Heart right ventricle (tissue), 16 donors: Measurements from ENCODE around the gene NOS1AP. TPM values are rescaled to one million over a fixed set of nuclear protein-coding genes. Genes with fewer than 3 reads are reported as not detected.

Experiments
- ATAC-seq, 8 donors: fragments of 200-7000 bp; cut with Tn5 transposase; one replicate each; pipeline ENCODE4 v1.9.1; 2020; ENCODE audit warnings: mild to moderate bottlenecking in 8 of 8, moderate library complexity in 8 of 8, moderate number of reproducible peaks in 1 of 8
- DNase-seq, 2 donors: peaks; one replicate each; pipeline ENCODE4 v3.0.0-alpha.2; 2020
- H3K27ac ChIP-seq, 10 donors: fragments of 200-600 bp; sonication (generic) in 2 of 10; one replicate each; pipeline versions ENCODE4 v1.5.0 to v1.8.0; 2020 to 2022; ENCODE audit warnings: mild to moderate bottlenecking in 3 of 10
- H3K27me3 ChIP-seq, 7 donors: fragments of 200-600 bp; one replicate each; pipeline ENCODE4 v1.8.0; 2021 to 2022; ENCODE audit warnings: mild to moderate bottlenecking in 2 of 7
- H3K36me3 ChIP-seq, 9 donors: fragments of 200-600 bp; sonication (generic) in 1 of 9; one replicate each; pipeline versions ENCODE4 v1.5.0 to v1.8.0; 2020 to 2022; ENCODE audit warnings: mild to moderate bottlenecking in 2 of 9
- H3K4me1 ChIP-seq, 9 donors: fragments of 200-600 bp; sonication (generic) in 1 of 9; one replicate each; pipeline versions ENCODE4 v1.5.0 to v1.8.0; 2020 to 2022; ENCODE audit warnings: mild to moderate bottlenecking in 4 of 9
- H3K4me3 ChIP-seq, 10 donors: fragments of 200-600 bp; sonication (generic) in 2 of 10; one replicate each; pipeline versions ENCODE4 v1.5.0 to v1.8.0; 2020 to 2022; ENCODE audit warnings: mild to moderate bottlenecking in 7 of 10, moderate library complexity in 2 of 10
- H3K9me3 ChIP-seq, 11 donors: fragments of 200-600 bp in 10 of 11; sonication (generic) in 2 of 11; one replicate each; pipeline versions ENCODE4 v1.5.0 to v1.8.0; 2013 to 2022; ENCODE audit warnings: mild to moderate bottlenecking in 2 of 11, control low read depth in 1 of 11, moderate library complexity in 1 of 11
- WGBS, 2 donors: extraction: QIAGEN DNeasy Blood & Tissue Kit; methylation state at CpG; one replicate each; pipeline ENCODE4 v1.1.7; 2013; ENCODE audit warnings: inconsistent platforms in 1 of 2; 5-methylcytosine and 5-hydroxymethylcytosine counted together
- intact Hi-C, 10 donors: fragments of 100-400 bp; cut with DNase I; formaldehyde crosslinking; loops; one replicate each; pipeline versions ENCODE4 v1.11.1 to v1.14.2; 2022
- polyA plus RNA-seq, 2 donors: library from polyadenylated mRNA; stranded (reverse); fragments of 200-250 nt; gene quantifications; one replicate each; pipeline ENCODE4 v1.2.3, GENCODE V29; 2013
- total RNA-seq, 10 donors: library from RNA; stranded (reverse); fragmentation: NEBNext Ultra II Directional in 3 of 10; extraction: Animal tissue kit (Norgen Biotek cat#: 25700) in 3 of 10; gene quantifications; one replicate each; pipeline versions ENCODE4 v1.2.1 to v1.2.4, GENCODE V29; 2021 to 2023
- TF ChIP-seq, protein P1 (sequence below), 9 donors: fragments of 200-600 bp; sonication (generic) in 2 of 9; IDR thresholded peaks; one replicate each; pipeline versions ENCODE4 v1.5.0 to v1.8.0; 2021 to 2022; ENCODE audit warnings: antibody characterized with exemption in 9 of 9, mild to moderate bottlenecking in 5 of 9, moderate library complexity in 1 of 9
- donor health status: Arrhythmogenic right ventricular cardiomyopathy.
- donor health status: ischemic (EF 13 %, LVEDD 7.1; RV severe dilation, severe dysfunction).
- donor health status: healthy with polysubstance abuse.
- donor health status: DM: no; HTN: yes; CAD: no.
- donor health status: DM: no; HTN: no; CAD: no.
- donor health status: ischemic (EF 25% LVEDD 6.9; RV normal size, moderate dysfunction).
- donor health status: ischemic (EF 25% LVEDD 5.7; RV mildly dilated, moderate dysfunction).
- donor health status: healthy.
- donor health status: DM: yes; HTN: yes; CAD: no.
- donor health status: Ischemic cardiomyopathy.
- donor health status: ischemic (EF 35%, LVEDD 5.7; RV mildly dilated, moderate dysfunction).
- donor health status: nonischemic (EF 11% LVEDD 7.7; RV severe dilation, severe dysfunction).
- donor health status: DM: yes; HTN: yes; CAD: no.
- donor health status: PGD.
- donor health status: ischemic (EF 29% LVEDD 5.4; RV normal size, mild dysfunction).
- donor health status: nonischemic (EF 23%, LVEDD 6.1; RV moderate dilation, normal function).

The NOS1AP gene
- total and polyA plus RNA-seq, 12 donors, result 0.19 to 7.1 (median 4.6) TPM

DNA sequence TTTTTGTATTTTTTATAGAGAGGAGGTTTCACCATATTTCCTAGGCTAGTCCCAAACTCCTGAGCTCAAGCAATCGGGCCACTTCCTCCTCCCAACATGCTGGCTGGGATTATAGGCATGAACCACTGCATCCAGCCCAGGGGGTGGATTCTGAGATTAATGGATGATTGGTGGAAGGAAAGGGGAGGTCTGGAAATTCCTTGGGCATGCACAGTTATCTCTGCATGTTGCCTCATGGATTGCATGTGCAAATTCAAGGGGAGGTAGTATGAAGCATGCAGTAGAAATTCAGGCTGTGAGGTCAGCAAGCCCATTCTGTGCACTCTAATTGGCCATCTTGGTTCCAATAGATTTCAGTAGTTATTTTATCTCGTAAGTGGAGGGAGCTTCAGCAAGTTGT, 182.7 kb downstream of the NOS1AP start:
- H3K27me3 ChIP-seq, result no peaks in the 10 kb centered on the region
- DNase-seq, result no peak
- TF ChIP-seq, protein P1, sequence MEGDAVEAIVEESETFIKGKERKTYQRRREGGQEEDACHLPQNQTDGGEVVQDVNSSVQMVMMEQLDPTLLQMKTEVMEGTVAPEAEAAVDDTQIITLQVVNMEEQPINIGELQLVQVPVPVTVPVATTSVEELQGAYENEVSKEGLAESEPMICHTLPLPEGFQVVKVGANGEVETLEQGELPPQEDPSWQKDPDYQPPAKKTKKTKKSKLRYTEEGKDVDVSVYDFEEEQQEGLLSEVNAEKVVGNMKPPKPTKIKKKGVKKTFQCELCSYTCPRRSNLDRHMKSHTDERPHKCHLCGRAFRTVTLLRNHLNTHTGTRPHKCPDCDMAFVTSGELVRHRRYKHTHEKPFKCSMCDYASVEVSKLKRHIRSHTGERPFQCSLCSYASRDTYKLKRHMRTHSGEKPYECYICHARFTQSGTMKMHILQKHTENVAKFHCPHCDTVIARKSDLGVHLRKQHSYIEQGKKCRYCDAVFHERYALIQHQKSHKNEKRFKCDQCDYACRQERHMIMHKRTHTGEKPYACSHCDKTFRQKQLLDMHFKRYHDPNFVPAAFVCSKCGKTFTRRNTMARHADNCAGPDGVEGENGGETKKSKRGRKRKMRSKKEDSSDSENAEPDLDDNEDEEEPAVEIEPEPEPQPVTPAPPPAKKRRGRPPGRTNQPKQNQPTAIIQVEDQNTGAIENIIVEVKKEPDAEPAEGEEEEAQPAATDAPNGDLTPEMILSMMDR (IDR thresholded peaks at IDR 0.05), result no peak
- no peaks in the 10 kb centered on the region for H3K36me3 ChIP-seq
- WGBS, 2 donors, result 82 to 89% methylated on average over 2 of the region's 2 CpGs
- no peaks in the 10 kb centered on the region for H3K9me3 ChIP-seq
- H3K27ac ChIP-seq, result no peak overlapping the region
- no peak overlapping the region for H3K4me3 ChIP-seq
- ATAC-seq, result no peak
- intact Hi-C loops, result no loop called here
- H3K4me1 ChIP-seq, result peaks cover 0 to 12% (median 2%) of the 10 kb centered on the region in 9 donors

DNA sequence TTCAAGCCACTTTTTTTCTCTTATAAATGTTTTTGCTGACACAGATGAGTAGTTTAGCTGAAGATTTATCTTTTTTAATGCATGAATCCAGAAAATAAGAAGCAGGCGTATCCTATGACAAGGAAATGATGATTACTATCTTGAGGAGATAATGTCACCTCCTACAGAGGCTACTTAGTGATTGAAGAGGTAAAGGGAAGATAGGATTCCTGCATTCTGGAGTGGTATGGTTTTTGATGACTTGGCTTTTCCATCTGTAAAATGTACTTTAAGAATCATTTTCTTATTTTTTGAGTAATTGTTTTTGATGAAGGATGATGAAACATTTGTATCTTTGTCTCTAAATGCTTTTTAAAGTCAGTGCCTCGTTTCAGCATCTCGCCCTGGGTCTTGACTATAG, 184.3 kb downstream of the NOS1AP start:
- intact Hi-C loops, result no loop called here
- H3K27me3 ChIP-seq, result no peaks in the 10 kb centered on the region
- ATAC-seq (no peak), DNase-seq (no peak)
- no peaks in the 10 kb centered on the region for H3K9me3 ChIP-seq
- no peak overlapping the region for H3K4me3 ChIP-seq
- no peaks in the 10 kb centered on the region for H3K36me3 ChIP-seq
- no peak overlapping the region for H3K27ac ChIP-seq
- TF ChIP-seq, protein P1 (IDR thresholded peaks at IDR 0.05), result no peak
- WGBS, 2 donors, result 90 to 94% methylated on average over 3 of the region's 3 CpGs
- H3K4me1 ChIP-seq, result peaks cover 0 to 13% (median 0%) of the 10 kb centered on the region in 9 donors

DNA sequence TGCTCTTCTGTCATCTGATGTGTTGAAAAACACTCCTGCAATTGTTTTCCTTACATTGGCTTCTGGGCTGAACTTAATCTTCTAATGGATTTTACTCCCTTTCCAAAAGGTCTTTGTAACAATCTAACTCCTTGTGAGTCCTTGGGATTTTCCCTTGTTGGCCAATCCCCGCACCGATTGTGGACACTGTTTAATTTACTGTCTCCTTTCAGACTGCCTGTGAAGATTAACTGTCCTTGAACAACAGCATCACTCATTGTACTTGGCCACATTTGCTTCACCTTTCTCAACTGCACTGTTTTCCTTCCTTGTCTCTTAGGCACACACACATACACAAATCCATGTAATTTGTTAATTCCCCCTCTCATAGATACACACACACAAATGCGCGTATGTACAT, 186.8 kb downstream of the NOS1AP start:
- Histone ChIP-seq H3K4me3 (no peak overlapping the region), H3K9me3 (no peaks in the 10 kb centered on the region), H3K27ac (no peak overlapping the region), H3K4me1 (peaks cover 0 to 13% (median 0%) of the 10 kb centered on the region in 9 donors), H3K36me3 (no peaks in the 10 kb centered on the region), H3K27me3 (no peaks in the 10 kb centered on the region)
- intact Hi-C loops, result no loop called here
- ATAC-seq (no peak), DNase-seq (no peak)
- TF ChIP-seq, protein P1 (IDR thresholded peaks at IDR 0.05), result no peak
- WGBS, 2 donors, result 91 to 92% methylated on average over 4 of the region's 4 CpGs

DNA sequence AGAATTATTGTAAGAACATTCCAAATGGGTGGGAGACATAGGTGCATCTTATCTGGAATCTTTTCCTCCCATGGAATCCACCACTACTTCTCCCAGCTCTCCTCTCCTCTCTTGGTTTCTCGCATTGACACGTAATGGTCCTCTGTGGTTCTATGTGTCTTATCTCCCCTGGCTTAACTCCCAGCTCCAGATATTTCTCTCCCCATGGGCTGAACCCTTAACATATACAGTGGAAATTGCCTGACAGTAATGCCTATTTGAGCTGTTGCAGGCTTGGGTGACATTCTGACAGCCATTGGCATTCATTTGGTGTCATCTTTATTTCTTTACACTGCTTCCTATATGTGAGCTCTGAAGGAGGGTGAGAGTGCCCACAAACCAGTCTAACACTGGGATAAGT, 188.9 kb downstream of the NOS1AP start:
- ATAC-seq (no peak), DNase-seq (no peak)
- Histone ChIP-seq H3K36me3 (no peaks in the 10 kb centered on the region), H3K9me3 (peaks cover 0 to 7% (median 0%) of the 10 kb centered on the region in 11 donors), H3K27ac (no peak overlapping the region), H3K4me1 (peaks cover 0 to 13% (median 0%) of the 10 kb centered on the region in 9 donors), H3K4me3 (no peak overlapping the region), H3K27me3 (no peaks in the 10 kb centered on the region)
- intact Hi-C loops, result no loop called here
- WGBS, 2 donors, result 46 to 49% methylated on average over 2 of the region's 2 CpGs
- TF ChIP-seq, protein P1 (IDR thresholded peaks at IDR 0.05), result no peak
